Esophagus squamous epithelium (tissue), 4 donors: ENCODE data around the gene DAB1.

Experiments used
- POLR2A ChIP-seq, 4 donors: fragments of 450-650 bp; IDR thresholded peaks; one replicate each; pipeline ENCODE4 v1.6.1; 2017; ENCODE audit warnings: antibody characterized with exemption in 4 of 4, mild to moderate bottlenecking in 4 of 4, moderate library complexity in 3 of 4
- TF ChIP-seq, protein P1 (sequence below), 6 experiments: fragments of 450-650 bp in 4 of 6; fragments of 200-600 bp in 2 of 6; sonication (generic) in 2 of 6; IDR thresholded peaks; one replicate each; pipeline ENCODE4 v1.5.1; 2016 to 2019; ENCODE audit warnings: antibody characterized with exemption in 6 of 6, mild to moderate bottlenecking in 4 of 6, moderate library complexity in 4 of 6

DNA sequence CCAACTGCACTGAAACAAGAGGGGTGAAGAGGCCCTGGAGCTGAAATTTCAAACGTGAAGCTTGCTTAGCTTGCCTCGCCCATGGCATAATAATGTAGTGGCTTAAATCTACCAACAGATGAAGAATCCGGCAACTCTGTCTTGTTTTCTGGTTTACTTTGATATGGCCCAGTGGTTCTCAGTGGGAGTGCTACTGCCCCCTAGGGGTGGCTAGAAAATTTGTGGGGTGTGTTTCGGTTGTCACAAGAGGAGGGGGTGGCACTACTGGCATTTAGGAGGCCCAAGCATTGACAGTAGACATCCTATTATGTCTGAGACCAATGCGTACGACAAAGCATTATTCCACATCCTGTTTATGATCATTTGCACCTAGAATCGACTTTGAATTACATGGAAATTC, 406.1 kb downstream of the DAB1 start:
- TF ChIP-seq, protein P1, sequence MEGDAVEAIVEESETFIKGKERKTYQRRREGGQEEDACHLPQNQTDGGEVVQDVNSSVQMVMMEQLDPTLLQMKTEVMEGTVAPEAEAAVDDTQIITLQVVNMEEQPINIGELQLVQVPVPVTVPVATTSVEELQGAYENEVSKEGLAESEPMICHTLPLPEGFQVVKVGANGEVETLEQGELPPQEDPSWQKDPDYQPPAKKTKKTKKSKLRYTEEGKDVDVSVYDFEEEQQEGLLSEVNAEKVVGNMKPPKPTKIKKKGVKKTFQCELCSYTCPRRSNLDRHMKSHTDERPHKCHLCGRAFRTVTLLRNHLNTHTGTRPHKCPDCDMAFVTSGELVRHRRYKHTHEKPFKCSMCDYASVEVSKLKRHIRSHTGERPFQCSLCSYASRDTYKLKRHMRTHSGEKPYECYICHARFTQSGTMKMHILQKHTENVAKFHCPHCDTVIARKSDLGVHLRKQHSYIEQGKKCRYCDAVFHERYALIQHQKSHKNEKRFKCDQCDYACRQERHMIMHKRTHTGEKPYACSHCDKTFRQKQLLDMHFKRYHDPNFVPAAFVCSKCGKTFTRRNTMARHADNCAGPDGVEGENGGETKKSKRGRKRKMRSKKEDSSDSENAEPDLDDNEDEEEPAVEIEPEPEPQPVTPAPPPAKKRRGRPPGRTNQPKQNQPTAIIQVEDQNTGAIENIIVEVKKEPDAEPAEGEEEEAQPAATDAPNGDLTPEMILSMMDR (IDR thresholded peaks at IDR 0.05), result peak in 1 of 6 experiments; percentile 10
- no peak for TF ChIP-seq POLR2A (IDR thresholded peaks at IDR 0.05)
